Hypothalamus (tissue), 51 donors: ENCODE measurements around the gene IRAK1BP1.
"Not testable (repeated sequence)": the region's sequence is repeated elsewhere in the genome, so short reads cannot be mapped to it uniquely, and the experiment has no call there.

Experiments used
- DNase-seq, 51 donors: peaks; one replicate each; lab custom pipeline; 2025; lab: John Stamatoyannopoulos, UW

The IRAK1BP1 gene

GRCh38 chr6:78883651-78884050 is 16.3 kb downstream of the IRAK1BP1 start:
- no peak for DNase-seq

DNA sequence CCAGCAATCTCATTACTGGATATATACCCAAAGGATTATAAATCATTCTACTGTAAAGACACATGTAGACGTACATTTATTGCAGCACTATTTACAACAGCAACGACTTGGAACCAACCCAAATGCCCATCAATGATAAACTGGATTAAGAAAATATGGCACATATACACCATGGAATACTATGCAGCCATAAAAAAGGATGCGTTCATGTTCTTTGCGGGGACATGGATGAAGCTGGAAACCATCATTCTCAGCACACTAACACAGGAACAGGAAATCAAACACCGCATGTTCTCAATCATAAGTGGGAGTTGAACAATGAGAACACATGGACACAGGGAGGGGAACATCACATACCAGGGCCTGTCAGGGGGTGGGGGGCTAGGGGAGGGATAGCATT is 22.6 kb downstream of the IRAK1BP1 start:
- not testable (repeated sequence) for DNase-seq

- no peak for DNase-seq
Observed at GRCh38 chr6:78896227-78896626, 28.9 kb downstream of the IRAK1BP1 start.

DNA sequence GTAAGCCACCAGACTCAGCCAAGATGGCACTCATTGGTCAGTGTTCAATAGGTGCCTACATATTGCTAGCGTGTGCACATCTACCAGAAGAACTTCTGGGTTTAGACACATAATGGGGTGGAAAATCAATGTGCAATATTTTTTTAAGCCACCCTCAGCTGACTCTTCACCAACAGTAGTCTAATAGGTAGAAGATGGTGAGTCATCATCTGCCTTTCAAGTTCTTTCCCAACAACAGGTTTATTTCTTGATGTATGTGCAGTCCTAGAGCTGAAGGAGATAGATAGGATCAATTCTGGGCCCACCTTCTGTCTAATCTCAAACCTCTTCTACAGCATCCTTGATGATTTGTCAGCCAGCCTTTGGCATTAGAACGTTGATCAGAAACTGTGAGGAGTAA is 41.3 kb downstream of the IRAK1BP1 start:
- DNase-seq: no peak

DNA sequence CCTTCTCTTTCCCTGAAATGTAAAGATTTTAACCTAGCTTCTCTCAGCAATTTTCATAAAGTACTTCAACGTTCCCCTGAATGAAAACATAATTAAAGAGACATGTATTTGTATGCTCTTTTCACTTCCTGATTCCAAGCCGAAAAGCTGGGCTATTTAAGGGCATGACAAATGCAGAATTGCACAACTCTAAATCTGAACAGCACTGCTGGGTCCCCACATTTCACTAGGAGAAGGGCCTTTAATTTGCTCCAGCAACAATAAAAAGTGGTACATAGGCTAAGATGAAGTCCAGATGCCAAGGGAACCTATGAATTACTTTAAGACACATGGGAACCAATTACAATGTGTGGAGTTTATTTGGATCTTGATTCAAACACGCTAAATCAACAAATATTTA is 42.0 kb downstream of the IRAK1BP1 start:
- no peak for DNase-seq

GRCh38 chr6:78910010-78910409 is 42.7 kb downstream of the IRAK1BP1 start:
- no peak for DNase-seq

DNA sequence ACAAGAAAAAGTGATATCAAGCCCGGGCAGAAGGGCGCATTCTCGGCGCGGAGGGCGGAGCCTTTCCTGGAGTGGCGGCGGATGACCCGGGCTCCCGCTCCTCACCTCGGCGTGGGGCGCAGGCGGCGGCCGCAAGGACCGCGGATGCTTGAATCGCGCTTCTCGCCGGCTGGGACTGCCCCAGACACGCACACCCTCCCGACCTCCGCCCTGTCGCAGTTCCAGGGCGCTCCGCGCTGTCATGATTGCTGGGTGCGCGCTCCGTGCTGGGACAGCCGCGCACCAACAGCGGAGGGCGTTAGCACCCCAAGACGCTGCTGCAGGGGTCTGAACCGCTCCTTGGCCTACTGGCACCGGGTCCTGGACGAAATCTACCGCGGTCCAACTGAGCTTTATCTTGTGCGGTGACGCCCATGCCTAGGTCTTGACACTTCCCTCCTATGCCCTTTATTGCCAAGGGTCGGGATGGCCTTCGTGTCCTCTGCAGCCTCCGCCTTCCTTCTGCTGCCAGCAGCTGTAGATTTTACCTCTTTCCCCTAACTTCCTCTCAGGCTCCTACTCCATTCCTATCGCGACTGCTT is 43.3 kb downstream of the IRAK1BP1 start:
- DNase-seq: peak in 16 of 51 donors; percentile 0 to 70 (median 4)

DNA sequence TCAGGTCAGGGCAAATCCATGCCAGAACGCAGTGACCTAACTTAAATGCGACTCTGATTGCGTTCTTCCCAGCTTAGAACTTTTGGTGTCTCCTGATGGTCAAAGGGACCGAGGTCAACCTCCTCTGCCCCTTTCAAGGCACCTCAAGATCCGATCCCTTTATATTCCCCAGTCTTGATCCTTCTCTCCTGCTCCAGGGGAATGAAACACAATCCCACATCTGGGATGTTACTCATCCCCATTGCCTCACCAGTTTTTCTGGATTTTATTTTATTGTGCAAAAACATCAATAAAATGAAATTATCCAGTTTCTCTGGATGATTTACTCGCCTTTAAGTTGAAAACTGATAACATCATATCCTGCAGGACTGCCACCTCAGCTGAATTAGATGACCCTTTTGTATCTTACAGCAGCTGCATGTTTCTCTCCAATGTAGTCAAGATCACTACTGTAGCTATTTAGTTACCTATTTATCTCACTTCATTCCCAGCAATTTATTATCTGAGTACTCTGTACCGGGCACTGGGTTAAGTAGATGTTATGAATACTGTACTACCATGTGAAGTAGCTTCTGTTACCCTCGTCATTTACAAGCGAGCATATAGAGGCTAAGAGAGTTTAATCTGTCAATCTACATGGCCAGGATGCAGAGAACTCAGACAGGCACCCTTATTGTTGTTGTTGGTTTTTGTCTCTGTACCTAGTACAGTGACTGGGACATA is 44.0 kb downstream of the IRAK1BP1 start:
- no peak for DNase-seq

DNA sequence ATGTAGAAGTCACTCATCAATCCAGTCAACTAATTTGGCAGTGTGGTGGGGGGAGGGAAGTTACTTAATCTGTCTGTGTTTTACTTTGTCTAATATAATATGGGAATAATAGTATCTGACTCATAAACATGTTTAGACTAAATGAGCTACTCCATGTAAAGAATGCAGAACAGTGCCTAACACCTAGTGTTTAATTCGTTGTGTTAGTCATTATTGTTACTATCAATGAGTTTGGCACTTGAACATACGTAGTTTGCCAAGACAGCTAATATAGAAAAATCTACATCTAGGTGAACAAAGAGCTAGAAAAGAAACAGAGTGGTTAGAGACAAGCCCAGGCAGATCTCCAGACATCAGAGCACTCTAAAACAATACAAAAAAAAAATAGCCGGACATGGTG is 49.1 kb downstream of the IRAK1BP1 start:
- no peak for DNase-seq

DNA sequence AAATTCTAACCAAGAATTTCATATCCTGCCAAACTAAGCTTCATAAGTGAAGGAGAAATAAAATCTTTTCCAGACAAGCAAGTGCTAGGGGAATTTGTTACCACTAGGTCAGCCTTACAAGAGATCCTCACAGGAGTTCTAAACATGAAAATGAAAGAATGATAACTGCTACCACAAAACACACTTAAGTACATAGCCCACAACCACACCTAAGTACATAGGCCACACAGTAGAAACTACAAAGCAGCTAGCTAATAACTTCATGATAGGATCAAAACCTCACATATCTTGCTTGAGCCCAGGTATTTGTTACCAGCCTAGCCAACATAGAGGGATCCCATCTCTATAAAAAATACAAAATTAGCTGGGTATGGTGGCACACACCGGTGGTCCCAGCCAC is 50.4 kb downstream of the IRAK1BP1 start:
- no peak for DNase-seq

DNA sequence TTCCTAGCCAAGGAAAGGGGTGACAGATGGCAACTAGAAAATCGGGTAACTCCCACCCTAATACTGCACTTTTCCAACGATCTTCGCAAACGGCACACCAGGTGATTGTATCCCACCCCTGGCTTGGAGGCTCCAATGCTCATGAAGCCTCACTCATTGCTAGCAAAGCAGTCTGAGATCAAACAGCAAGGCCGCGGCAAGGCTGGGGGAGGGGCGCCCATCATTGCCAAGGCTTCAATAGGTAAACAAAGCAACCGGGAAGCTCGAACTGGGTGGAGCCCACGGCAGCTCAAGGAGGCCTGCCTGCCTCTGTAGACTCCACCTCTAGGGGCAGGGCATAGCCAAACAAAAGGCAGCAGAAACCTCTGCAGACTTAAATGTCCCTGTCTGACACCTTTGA is 53.8 kb downstream of the IRAK1BP1 start:
- DNase-seq: not testable (repeated sequence)

GRCh38 chr6:78925317-78925716 is 58.0 kb downstream of the IRAK1BP1 start:
- DNase-seq: no peak

DNA sequence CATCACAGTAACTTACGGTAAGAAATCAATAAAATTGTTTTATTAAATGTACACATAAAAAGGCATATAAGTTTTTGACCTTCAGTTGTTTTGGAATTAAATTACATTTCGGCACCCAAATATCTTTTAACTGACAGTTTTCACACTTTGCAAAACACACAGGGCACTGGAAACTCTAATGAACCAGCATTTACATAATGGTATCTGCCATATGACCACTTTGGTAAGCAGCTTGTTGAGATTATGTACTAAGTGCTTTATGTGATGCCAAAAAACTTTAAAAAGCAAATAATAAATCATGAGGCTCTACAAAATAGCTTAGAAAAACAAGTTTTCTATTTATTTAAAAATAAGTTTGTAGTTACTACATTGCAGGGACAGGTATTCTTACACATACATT is 68.2 kb downstream of the IRAK1BP1 start:
- DNase-seq: no peak

DNA sequence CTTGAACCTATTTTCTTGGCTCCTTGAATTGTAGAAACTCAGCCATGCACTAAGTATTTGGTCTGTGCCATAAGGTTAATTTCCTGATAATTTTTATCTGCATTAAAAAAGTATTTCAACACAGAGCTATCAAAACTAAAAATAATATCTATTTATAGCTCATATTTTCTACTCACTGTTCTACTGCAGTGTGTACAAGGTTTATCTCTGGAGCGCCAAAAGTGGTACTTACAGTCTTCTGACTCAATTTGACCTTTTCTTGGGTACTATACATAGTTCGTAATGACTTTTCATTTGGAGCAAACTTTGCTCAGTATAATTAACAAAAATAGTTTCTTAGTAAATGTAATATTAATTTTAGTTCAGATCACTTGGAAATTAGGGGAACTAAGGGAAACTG is 69.2 kb downstream of the IRAK1BP1 start:
- no peak for DNase-seq

DNA sequence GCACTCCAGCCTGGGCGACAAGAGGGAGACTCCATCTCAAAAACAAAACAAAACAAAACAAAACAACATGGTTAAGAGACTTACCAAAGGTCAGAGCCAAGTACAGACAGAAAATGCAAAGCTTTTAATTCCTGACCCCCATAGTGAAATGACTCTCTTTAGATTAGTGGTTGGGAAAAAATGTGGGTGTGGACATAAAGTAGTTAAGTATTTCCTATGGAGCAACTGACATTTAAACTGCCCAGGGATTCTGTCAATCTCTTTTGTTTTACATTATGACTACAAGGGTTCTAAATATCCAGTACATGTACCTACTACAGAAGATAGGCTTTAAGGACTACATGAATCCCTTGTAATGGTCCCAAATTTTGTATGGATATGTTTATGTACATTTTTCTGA is 75.1 kb downstream of the IRAK1BP1 start:
- no peak for DNase-seq

- DNase-seq: no peak
Observed at GRCh38 chr6:78947529-78947928, 80.2 kb downstream of the IRAK1BP1 start.

GRCh38 chr6:78947962-78948361 is 80.6 kb downstream of the IRAK1BP1 start:
- no peak for DNase-seq

GRCh38 chr6:78948785-78949184 is 81.4 kb downstream of the IRAK1BP1 start:
- no peak for DNase-seq

- DNase-seq: no peak
Observed at GRCh38 chr6:78952362-78952761, 85.0 kb downstream of the IRAK1BP1 start.
